GM19023 (cell line): ENCODE data around the gene SFSWAP.

ENCODE experiments used
- ATAC-seq: cut with Tn5 transposase; IDR thresholded peaks from one replicate; pipeline ENCODE4 v1.9.1; 2021; ENCODE audit warnings: mild to moderate bottlenecking, moderate library complexity; ENCODE audit not compliant: unreplicated experiment

SFSWAP gene

DNA sequence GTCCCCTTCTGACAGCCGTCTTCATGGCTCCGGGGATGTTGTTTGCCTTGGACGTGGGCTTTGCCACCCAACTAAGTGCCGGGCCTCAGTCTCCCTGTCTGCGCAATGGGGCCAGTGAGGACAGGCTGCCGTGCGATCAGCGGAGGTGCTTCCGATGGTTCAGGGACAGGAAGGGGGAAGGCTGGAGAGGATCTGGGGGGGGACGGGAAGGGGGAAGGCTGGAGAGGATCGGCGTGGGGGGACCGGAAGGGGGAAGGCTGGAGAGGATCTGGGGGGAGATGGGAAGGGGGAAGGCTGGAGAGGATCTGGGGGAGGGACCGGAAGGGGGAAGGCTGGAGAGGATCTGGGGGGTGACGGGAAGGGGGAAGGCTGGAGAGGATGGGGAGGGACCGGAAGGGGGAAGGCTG is 120.7 kb downstream of the SFSWAP start:
- no peak for ATAC-seq

DNA sequence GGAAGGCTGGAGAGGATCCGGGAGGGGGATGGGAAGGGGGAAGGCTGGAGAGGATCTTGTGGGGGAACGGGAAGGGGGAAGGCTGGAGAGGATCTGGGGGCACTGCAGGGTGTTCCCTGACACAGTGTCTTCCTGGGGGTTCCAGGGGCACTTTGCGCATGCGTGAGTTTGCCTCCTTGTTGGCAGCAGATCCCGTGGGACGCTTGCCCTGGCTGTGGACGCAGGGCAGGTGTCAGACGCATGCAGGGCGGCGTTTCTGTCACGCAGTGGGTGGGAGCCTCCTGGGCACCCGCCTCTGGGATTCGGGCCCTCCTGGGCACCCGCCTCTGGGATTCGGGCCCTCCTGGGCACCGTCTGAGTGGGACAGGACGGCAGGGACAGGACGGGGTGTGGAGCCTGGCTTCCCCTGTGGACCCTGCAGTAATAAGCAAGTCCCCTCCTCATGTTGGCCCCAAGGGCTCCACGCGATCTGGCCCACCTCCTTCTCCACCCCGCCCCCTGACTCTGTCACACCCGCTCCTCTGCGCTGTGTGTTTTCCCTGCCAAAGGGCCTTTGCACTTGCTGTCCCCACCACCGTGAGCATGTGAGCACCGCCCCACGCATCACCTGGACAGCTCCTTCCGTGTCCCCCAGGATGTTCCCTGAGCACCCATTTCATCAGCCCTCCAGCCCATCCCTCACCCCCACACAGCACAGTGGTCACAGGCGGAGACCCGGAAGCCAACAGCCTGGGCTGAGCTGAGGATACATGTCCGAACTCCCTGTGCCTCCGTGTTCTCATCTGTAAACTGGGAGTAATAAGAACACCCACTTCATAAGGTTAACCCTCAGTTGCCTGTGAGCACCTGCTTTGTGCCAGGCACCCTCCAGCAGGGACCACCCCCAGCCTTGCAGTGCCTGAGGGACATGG is 121.7 kb downstream of the SFSWAP start:
- no peak for ATAC-seq

DNA sequence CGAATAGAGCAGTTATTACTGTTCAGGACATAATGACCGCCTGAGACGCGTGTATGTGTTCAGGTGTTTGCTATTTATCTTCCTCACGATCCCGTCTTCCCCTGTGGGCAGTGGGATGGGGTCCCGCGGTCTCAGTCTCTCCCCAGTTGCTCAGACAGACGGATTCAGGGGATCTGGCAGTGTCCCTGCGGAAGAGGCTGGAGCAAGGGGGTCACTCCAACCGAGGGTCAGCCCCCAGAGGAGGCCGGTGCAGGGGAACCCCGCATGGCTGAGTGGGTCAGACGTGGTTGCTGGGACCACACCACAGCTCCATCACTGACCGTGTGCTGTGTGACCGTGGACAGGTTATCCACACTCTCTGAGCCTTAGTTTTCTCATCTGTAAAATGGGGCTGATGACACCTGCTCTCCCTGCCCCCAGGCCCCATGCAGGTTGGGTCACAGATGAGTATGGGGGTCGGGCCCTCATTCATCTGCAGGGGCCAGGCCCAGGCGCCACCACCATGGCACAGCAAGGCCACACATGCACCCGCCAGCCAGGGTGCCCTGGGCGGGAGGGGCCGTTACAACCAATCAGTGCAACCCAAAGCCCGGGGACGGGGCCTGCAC is 122.5 kb downstream of the SFSWAP start:
- no peak for ATAC-seq

DNA sequence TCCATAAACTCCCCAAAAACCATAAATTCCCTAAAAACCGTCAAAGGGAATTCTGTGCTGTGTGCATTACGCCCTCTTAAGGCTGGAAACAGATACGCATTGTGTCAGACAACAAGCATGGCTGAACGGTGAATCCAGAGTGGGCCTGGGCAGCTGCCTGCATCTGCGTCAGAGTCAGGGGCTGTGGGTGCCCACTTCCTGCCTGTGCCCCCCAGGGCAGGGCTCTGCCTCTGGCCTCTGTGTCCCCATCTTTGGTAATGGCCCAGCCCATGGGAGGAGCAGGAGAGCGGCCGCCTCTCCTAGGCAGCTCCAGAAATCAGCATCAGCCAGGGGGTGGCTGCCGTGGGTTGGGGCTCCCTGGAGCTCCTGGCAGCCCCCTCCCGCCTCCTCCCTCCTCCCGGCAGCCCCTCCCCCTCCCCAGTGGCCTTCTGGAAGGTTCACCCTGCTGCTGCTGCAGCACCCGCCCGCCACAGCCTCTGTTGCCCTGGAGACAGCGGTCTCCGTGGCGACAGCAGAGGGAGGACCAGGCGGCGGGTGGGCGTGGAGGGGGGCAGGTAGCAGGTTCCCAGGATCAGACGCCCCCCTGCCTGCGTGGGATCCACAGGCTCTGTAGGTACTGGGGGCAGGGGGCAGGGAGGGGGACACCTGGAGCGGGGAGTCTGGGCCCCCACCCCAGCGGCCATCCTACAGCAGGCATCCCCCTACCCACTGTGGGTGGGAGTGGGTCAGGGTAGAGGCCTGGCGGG is 123.2 kb downstream of the SFSWAP start:
- no peak for ATAC-seq

DNA sequence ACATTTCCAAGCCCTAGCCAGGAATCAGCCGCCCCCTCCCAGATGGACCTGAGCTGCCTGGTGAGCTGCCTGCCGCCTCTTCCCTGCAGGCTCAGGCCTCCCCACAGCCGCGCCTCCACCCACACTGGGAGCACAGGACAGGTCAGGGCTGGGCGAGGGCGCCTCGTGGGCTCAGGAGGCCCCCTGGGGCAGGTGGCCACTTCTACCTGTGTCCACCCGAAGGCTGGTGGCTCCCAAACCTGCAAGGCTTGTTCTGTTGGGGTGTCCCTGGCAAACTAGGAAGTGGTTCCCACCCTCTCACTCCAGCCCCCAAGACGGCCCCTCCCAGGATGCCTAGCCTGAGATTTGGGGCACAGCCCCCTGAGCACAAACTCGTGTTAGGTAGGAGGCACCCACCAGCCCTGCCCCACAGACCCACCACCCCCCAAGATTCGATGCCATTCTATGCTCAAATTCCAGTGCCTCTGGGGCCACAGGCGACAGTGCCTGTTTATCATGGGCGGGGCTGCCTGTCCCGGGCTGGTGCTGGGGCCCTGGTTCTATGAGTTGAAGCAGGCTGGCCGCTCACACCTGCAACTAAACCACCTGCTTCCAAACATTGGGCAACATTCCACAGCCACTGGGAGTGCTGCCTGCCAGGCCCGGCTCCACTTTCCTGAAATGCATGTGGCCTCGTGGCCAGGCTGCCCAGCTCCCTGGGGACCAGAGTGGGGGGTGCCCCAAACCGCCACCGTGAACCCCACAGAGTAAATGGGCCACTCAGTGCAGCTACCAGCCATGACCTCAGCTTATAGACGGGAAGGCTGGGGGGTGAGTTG is 124.1 kb downstream of the SFSWAP start:
- no peak for ATAC-seq

DNA sequence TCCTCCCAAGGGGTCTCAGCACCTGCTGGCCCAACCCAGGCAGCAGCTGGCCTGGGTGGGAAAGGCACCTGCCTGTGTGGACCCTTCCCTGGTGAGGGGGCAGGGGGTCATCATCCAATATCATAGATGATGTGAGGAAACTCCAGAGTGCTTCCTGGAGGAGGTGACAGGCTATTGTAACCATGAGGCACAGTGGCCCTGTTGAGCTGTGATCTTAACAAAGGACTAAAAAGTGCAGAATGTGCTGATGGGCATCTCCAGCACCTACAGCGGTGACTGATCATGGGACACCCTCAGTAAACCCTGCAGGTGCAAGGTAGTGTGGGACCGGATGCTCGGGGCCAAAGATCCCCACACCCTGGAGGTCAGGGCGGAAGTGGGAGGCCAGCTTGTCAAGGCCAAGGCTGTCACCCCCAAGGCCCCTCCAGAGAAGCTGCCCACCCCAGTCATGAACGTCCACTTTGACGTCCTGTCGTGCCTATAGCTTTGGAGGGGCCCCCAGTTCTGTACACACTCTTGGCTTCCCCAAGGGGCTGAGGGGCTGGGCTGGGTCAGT is 124.8 kb downstream of the SFSWAP start:
- ATAC-seq = no peak

DNA sequence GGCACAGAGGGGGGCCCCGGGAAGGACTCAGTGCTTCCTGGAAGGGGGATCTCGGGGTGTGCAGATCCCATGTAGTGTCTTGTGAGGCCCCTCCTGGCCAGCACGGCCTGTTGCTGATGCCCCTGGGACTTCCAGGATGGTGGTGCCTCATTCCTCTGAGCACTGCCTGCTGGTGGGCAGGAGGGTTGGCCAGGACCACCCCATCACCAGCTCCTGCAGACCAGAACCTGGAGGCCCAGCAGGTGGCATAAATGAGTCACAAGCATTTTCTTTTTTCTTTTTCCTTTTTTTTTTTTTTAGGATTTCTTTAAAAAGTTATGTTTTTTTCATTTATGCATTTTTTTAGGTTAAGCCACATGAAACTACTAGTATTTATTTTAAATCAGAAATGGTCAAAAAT is 125.3 kb downstream of the SFSWAP start:
- no peak for ATAC-seq

DNA sequence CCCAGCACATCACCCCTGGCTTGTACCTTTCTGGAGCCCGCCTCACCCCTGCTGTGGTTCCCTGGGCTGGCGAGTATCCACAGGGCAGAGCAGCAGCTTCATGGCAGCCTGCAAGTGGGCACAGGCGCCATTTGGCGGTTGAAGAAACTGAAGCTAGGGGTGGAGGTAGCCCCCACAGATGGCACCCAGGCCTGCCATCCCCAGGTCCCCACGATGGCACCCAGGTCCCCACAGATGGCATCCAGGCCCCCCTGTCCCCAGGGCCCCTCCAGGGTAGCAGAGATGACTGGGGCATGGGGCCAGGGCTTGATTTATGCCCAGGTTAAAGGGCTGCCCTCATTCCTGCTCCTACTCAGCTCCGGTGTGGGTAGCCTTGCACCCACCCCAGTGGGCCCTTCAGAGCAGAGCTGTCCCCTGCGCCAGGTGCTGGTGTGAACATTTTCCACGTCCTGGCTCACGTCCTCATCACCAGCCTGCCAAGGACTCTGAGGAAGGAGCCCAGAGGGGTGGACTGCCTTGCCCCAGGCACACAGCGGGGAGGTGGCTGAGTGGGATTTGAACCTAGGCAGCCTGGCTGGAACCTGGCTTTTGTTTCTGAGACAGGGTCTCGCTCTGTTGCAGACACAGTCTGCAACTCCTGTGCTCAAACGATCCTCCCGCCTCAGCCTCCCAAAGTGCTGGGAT is 126.0 kb downstream of the SFSWAP start:
- no peak for ATAC-seq

DNA sequence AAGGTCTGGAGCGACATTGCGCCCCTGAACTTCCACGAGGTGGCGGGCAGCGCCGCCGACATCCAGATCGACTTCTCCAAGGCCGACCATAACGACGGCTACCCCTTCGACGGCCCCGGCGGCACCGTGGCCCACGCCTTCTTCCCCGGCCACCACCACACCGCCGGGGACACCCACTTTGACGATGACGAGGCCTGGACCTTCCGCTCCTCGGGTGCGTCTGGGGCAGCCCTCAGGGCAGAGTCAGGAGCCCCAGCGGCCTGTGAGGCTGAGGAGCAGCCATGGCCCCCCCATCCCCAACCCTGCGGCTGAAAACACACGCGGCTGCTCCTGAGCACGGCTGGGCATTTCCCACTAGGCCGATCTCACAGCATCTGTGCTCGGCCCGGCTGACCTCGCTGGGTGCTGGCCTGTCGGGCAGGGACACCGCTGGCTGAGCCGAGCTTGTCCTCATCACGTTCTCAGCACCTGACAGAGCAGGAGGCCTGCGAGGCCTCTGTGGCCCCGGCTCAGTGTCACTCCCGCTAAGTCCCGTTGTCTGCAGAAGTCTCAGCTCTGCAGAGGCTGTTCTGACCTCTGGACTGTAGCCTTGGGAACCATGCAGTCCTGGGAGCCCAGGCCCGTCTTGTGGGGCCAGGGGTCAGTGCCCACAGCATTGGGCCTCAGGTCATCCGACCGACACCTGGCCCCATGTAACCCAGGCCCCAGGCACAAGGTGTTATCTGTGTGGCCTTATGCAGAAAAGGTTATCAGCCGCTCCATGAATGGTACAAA is 129.9 kb downstream of the SFSWAP start:
- no peak for ATAC-seq

DNA sequence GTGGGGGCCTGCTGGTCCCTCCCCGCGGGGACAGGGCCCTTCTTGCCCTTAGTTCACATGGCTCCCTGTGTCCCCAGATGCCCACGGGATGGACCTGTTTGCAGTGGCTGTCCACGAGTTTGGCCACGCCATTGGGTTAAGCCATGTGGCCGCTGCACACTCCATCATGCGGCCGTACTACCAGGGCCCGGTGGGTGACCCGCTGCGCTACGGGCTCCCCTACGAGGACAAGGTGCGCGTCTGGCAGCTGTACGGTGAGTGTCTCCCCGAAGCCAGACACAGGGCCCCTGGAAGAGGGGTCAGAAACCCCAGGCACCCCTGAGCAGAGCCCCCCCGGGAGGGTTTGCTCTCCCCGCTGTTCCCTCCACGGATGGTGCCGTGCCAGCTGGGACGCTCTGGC is 130.7 kb downstream of the SFSWAP start:
- ATAC-seq = no peak

DNA sequence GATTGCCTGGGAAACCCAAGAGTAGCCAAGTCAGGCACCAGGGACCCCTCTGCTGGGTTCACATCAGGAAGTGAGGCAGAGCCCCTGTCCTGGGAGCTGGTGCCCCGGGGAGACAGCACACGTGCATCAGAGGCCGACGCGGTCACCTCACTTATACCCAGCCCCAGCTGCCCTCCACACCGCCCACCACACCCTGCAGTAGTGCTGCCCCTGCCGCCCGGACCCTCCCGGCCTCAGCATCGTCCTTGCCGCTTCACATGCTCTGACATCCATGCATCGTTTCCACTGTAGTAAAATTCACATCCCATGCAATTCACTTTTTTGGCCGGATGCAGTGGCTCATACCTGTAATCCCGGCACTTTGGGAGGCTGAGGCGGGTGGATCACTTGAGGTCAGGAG is 131.3 kb downstream of the SFSWAP start:
- no peak for ATAC-seq

DNA sequence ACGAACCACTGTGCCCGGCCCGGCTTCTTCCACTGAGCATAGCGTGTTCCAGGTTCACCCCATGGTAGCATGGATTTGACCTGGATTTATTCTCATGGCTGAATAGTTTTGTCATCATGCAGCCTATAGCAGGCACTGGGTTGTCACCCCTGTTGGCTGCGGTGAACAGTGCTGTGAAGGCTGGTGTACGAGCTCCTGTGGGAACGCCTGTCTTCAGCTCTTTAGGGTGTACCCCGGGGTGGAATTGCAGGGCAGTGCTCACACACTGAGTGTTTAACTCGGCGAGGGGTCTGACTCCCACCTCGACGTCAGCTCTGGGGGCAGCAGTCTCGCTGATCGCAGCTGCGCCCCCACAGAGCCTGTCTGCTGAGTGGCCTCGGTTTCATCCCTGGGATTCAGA is 132.6 kb downstream of the SFSWAP start:
- ATAC-seq = no peak

DNA sequence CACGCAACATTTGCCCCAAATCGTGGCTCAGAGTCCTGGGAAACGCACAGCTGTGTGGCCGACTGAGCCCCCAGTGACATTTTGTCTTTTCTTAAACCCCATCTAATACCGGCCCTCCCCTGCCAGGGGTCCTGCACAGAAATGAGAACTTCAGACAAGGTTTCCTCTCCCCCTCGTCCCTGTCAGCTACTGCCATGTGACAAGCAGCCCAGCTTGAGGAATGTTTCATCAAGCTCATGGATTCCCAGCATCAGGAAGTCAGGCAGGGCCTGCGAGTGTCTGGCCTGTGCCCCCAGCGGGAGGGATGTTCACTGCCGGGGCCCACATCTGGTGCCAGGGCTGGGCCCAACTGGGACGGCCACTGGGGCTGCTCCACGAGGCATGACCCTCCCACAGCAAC is 133.2 kb downstream of the SFSWAP start:
- ATAC-seq = no peak

DNA sequence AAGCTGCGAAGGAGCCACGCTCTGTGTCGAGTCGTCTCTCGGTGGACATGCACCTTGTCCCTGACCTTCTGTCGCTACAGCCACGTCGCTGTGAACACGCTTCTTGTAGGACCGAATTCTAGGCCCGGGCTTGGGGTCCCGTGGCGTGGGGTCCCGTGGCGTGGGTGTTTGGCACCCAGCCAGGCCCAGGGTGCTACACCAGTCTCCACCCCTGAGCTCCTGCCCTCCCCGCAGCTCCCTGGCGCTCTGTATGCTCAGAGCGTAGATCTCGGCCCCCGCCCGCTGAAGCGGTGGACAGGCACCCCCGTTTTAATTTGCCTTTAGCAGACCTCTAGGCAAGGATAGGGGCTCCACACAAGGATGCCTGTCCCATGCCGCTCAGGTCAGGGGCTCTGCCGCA is 133.8 kb downstream of the SFSWAP start:
- ATAC-seq = no peak

DNA sequence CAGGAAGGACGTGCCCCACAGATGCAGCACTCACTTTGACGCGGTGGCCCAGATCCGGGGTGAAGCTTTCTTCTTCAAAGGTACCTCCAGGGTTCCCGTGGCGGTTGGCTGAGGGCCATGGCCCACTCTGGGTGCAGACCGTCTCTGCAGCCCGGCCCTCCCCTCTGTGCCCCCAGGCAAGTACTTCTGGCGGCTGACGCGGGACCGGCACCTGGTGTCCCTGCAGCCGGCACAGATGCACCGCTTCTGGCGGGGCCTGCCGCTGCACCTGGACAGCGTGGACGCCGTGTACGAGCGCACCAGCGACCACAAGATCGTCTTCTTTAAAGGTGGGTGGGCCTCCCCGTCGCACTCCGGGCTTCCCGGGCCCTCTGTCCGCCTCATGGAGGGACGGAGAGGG is 134.2 kb downstream of the SFSWAP start:
- ATAC-seq = no peak

DNA sequence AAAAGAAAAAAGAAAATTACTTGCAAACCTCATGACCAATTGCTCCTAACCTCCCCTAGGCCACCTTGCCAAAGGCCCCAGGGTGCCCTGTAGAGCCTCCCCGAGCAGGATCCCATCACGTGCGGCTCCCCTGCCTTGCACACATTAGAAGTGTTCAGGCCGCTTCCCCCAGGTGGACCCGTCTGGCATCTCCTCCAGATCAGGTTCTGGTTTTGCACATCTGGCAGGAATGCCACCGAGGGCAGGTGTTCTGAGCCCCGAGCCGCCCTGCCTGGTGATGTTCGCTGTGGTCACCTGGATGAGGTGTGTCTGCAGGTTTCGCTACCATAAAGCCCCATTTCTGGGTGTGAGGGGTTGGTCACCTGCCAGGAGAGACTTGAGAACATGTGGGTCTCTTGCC is 136.6 kb downstream of the SFSWAP start:
- no peak for ATAC-seq

DNA sequence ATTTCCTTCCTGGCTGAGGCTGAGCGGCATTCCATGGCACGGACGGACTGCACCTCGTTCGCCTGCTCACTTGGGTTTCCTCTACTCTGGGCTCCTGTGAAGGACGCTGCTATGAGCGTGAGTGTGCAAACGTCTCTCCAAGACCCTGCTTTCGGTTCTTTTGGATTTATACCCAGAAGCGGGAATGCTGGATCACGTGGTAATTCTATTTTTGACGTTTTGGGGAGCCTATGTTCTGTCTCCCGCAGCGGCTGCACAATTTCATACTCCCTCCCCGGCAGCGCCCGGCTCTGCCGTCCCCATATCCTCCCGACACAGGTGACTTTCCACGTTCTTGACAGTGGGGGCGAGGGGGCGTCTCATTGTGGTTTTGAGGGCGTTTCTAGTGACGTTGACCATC is 137.9 kb downstream of the SFSWAP start:
- no peak for ATAC-seq
